ENCODE results near the gene TMEM245. TPM values are rescaled to one million over a fixed set of nuclear protein-coding genes. Genes with fewer than 3 reads are reported as not detected.

TMEM245 gene
- polyA plus RNA-seq (2012; ENCODE audit: missing spikeins), result 16.7 TPM

DNA sequence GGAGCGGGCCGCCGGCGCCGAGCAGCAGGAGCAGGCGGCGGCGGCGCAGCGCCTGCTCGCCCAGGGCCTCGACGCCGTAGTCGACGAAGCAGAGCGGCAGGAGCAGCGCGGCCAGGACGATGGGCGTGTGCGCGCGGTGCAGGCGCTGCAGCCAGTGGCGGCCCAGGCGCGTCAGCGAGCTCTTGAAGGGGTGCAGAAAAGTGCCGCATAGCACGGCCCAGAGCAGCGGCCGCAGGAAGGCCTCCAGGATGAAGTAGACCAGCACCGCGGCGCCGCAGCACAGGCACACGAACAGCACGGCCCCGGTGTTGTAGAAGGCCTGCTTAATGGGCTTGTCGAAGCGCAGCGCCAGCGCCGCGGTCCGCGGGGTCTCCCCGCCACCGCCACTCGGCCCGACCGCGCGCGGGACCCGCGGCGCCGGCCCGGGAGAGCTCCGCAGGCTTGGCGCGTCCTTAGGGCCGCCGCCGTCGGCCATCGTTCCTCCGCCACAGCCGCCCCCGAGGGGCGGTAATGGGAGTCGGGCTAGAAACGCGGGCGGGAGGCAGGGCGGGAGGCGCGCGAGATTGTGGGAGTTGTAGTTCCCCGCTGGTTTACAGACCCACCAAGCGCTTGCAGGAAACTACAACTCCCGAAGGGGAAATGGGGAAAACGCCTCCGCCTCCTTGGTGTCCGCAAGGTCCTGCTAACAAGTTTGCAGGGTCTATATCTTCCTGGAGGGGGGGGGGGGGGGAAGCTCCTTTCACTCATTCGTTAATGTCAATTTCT, at the start of gene TMEM245:
TSS of gene TMEM245 (minus strand) at position 509 of the 765 bp plus-strand sequence. CDS start at position 475, 34 bp downstream.
- TF ChIP-seq POLR2AphosphoS5 (IDR thresholded peaks at IDR 0.05; ENCODE audit: low read depth, low read length), result peak; percentile 63; the same call in 1 of the 2 replicates
- TF ChIP-seq TAF1 (IDR thresholded peaks at IDR 0.05; ENCODE audit: borderline replicate concordance, low read depth, low read length), result peak; percentile 75
- TF ChIP-seq POLR2A (IDR thresholded peaks at IDR 0.05; ENCODE audit: low read depth, low read length), result peak; percentile 84
- FAIRE-seq (peak; percentile 86), DNase-seq (ENCODE audit: insufficient read length) (peak; percentile 80)

DNA sequence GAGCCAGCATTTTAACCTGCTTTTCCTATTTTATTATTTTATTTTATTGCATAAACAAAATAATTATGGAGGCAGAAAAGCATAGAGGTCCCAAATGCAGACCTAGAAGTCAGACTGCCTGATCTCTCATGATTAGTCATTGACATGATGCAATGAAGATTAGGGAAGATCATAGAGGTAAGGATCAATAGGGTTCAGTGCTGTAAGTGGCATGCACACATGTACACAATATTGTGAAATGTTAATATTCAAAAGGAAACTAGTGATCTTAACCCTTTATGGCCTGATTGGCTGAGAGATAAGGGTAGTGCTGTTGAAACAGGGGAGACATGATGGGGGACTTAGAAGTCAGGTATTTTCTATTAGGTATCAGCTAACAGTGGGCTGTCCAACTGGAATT, 48.4 kb upstream of the TMEM245 start:
- no peak for DNase-seq (ENCODE audit: insufficient read length)
- TF ChIP-seq POLR2AphosphoS5 (IDR thresholded peaks at IDR 0.05; ENCODE audit: low read depth, low read length) (no peak), POLR2A (IDR thresholded peaks at IDR 0.05; ENCODE audit: low read depth, low read length) (no peak), TAF1 (IDR thresholded peaks at IDR 0.05; ENCODE audit: borderline replicate concordance, low read depth, low read length) (no peak)
- FAIRE-seq, result no peak

DNA sequence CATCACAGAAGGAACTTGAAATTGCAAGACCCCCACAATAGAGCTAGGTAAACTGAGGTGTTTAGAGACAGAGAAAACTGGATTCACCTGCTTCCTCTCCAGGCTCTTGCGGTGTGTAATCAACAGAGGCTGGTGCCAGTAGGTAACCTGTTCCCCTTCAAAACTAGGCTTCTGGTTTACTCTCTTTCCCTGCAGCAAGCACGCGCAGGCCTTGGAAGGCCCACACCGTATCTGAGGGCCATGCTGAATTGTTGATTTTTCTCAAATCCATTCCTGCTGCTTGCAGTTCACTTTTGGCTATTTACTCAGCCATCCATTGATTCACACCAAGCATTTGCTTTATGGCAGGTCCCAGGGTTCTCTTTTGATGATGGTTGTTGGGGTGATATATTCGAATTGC, 48.0 kb upstream of the TMEM245 start:
- no peak for DNase-seq (ENCODE audit: insufficient read length)
- FAIRE-seq, result no peak
- no peak for TF ChIP-seq POLR2AphosphoS5 (IDR thresholded peaks at IDR 0.05; ENCODE audit: low read depth, low read length)
- TF ChIP-seq POLR2A (IDR thresholded peaks at IDR 0.05; ENCODE audit: low read depth, low read length), result no peak
- TF ChIP-seq TAF1 (IDR thresholded peaks at IDR 0.05; ENCODE audit: borderline replicate concordance, low read depth, low read length), result no peak

DNA sequence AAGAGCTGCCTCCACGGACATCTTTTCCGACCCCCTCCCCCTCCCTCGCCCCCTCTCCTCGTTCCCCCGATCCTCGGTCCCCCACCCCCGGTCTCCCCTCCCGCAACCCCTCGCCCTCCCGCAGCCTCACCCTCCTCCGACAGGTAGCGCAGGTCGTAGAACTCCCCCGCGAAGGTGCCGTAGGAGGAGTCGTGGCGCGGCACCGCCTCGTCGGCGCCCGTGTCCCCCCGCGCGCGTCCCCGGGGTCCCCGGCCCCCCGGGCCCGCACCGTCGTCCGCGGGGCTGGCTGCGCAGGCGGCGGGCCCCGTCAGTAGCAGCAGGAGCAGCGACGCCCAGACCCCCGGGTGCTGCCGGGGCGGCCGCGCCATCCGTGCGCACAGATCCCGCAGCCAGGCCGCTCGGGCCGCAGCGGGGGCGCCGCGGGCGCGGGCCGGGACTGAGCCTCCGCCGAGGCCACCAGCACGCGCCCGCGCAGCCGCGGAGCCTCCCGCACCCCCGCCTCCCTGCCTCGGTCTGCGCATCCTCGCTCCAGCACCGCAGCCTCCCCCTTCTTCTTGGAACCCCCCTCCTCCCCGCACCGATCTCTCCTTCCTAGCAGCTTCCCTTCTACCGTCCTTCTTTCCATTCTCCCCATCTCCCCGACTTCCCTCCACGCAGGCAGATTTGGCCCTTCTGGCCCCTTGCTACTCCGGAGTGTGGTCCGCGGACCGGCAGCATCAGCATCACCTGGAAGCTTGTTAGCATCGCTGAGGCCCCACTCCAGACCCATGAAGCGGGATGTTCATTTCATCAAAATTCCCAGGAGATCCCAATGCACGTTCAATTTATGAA, 47.2 kb upstream of the TMEM245 start, which contains the start of gene FRRS1L:
TSS of gene FRRS1L (minus strand) at position 479 of the 831 bp plus-strand sequence. CDS start at position 368, 111 bp downstream.
- FAIRE-seq (no peak), DNase-seq (ENCODE audit: insufficient read length) (no peak)
- TF ChIP-seq POLR2AphosphoS5 (IDR thresholded peaks at IDR 0.05; ENCODE audit: low read depth, low read length) (no peak), POLR2A (IDR thresholded peaks at IDR 0.05; ENCODE audit: low read depth, low read length) (no peak), TAF1 (IDR thresholded peaks at IDR 0.05; ENCODE audit: borderline replicate concordance, low read depth, low read length) (no peak)

DNA sequence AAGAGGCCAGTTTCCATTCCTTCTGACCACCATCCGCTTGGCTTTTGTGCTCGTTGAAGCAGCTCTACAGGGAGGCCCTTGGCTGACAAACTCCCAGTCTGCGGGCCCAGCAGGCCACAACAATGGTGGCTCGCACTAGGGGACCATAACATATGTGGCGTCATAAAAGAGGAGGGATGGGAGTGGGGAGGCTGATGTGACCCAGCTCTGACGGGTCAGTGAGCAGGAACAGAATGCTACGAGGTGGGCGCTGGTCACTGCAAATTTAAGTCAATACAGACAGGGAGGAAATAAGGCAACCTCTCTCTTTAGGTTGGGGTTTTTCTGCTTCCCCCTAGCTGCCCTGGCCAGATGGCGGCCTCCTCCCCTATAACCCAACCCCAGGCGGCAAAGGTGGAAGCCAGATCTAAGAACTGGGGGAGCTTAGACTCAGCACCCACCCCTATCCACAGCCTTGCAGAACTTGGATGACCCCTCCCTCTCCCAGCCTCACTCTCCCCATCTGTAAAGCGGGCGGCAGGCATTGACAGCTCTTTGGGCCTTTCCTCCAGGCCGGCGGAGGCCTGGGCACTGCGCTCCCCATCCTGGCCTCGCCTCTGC, 46.5 kb upstream of the TMEM245 start:
- no peak for FAIRE-seq
- TF ChIP-seq TAF1 (IDR thresholded peaks at IDR 0.05; ENCODE audit: borderline replicate concordance, low read depth, low read length), result no peak
- no peak for TF ChIP-seq POLR2AphosphoS5 (IDR thresholded peaks at IDR 0.05; ENCODE audit: low read depth, low read length)
- no peak for TF ChIP-seq POLR2A (IDR thresholded peaks at IDR 0.05; ENCODE audit: low read depth, low read length)
- no peak for DNase-seq (ENCODE audit: insufficient read length)

GRCh38 chr9:109164042-109164441, 44.3 kb upstream of the TMEM245 start:
- TF ChIP-seq POLR2A (IDR thresholded peaks at IDR 0.05; ENCODE audit: low read depth, low read length) (no peak), POLR2AphosphoS5 (IDR thresholded peaks at IDR 0.05; ENCODE audit: low read depth, low read length) (no peak), TAF1 (IDR thresholded peaks at IDR 0.05; ENCODE audit: borderline replicate concordance, low read depth, low read length) (no peak)
- FAIRE-seq, result no peak
- DNase-seq (ENCODE audit: insufficient read length), result no peak

GRCh38 chr9:109163194-109163593, 43.4 kb upstream of the TMEM245 start:
- no peak for FAIRE-seq
- TF ChIP-seq TAF1 (IDR thresholded peaks at IDR 0.05; ENCODE audit: borderline replicate concordance, low read depth, low read length) (no peak), POLR2AphosphoS5 (IDR thresholded peaks at IDR 0.05; ENCODE audit: low read depth, low read length) (no peak), POLR2A (IDR thresholded peaks at IDR 0.05; ENCODE audit: low read depth, low read length) (no peak)
- no peak for DNase-seq (ENCODE audit: insufficient read length)

DNA sequence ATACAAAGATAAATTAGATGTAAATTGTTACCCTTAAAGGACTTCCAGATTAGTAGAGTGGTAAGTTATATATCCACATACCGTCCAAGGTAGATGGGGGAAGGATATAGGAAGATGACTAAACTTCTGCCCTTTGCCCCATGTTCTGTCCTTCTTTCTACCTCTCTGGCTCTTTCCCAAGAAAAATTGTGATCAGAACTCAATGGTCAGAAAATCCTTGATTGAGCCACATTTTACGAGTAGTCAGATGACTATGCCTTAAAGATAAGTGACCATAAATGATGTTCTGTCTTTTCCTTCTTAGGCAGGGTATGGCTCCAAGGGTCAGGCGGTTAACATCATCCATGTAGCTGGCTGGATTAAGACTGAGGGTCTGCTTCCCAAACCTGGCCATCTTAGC, 42.9 kb upstream of the TMEM245 start:
- DNase-seq (ENCODE audit: insufficient read length) (no peak), FAIRE-seq (no peak)
- no peak for TF ChIP-seq TAF1 (IDR thresholded peaks at IDR 0.05; ENCODE audit: borderline replicate concordance, low read depth, low read length)
- no peak for TF ChIP-seq POLR2A (IDR thresholded peaks at IDR 0.05; ENCODE audit: low read depth, low read length)
- no peak for TF ChIP-seq POLR2AphosphoS5 (IDR thresholded peaks at IDR 0.05; ENCODE audit: low read depth, low read length)

DNA sequence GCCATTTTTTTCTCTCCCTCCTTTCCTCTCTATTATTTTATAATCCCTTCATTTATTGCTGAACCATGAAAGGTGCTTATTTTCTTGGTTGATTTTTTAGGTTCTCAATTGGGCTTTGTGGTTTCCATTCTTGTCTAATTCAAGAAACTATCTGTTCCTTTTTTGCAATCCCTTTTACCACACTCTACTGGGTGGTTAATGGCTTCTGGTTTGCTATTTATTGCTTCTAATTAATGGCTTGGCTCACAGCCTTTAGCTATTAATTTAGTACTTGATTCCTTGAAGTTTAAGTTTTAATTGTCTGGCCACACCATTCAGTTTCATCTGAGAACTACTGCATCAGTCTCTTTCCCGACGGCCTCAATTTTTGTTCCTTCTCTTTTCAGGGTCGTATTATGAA, 41.7 kb upstream of the TMEM245 start:
- no peak for TF ChIP-seq POLR2AphosphoS5 (IDR thresholded peaks at IDR 0.05; ENCODE audit: low read depth, low read length)
- TF ChIP-seq TAF1 (IDR thresholded peaks at IDR 0.05; ENCODE audit: borderline replicate concordance, low read depth, low read length), result no peak
- TF ChIP-seq POLR2A (IDR thresholded peaks at IDR 0.05; ENCODE audit: low read depth, low read length), result no peak
- DNase-seq (ENCODE audit: insufficient read length), result no peak
- FAIRE-seq, result no peak

DNA sequence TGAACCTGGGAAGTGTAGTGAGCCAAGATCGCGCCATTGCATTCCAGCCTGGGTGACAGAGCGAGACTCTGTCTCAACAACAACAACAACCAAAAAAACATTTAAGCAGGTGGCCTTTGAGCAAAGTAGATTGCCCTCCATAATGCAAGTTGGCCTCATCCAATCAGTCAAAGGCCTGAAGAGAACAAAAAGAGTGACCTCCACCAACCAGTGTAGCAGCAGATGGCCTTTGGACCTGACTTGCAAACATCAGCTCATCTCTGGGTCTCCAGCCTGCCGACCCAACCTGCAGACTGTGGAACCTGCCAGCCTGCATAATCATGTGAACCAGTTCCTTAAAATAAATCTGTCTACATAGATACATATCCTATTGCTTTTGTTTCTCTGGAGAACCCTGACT, 39.8 kb upstream of the TMEM245 start:
- DNase-seq (ENCODE audit: insufficient read length) (no peak), FAIRE-seq (no peak)
- TF ChIP-seq TAF1 (IDR thresholded peaks at IDR 0.05; ENCODE audit: borderline replicate concordance, low read depth, low read length) (no peak), POLR2AphosphoS5 (IDR thresholded peaks at IDR 0.05; ENCODE audit: low read depth, low read length) (no peak), POLR2A (IDR thresholded peaks at IDR 0.05; ENCODE audit: low read depth, low read length) (no peak)

- no peak for DNase-seq (ENCODE audit: insufficient read length)
- no peak for TF ChIP-seq POLR2A (IDR thresholded peaks at IDR 0.05; ENCODE audit: low read depth, low read length)
- no peak for TF ChIP-seq TAF1 (IDR thresholded peaks at IDR 0.05; ENCODE audit: borderline replicate concordance, low read depth, low read length)
- no peak for TF ChIP-seq POLR2AphosphoS5 (IDR thresholded peaks at IDR 0.05; ENCODE audit: low read depth, low read length)
- FAIRE-seq, result no peak
Measured at GRCh38 chr9:109158651-109159050, 38.9 kb upstream of the TMEM245 start.
